Hematopoietic multipotent progenitor cell treated with erythropoietin and hydrocortisone succinate and interleukin-3 and kit ligand, for 6 days (in vitro differentiated cells): ENCODE data around the gene DYSF.

ENCODE experiments used
- DNase-seq: peaks from one replicate; pipeline ENCODE4 v3.0.0-alpha.2; 2015

Gene DYSF

GRCh38 chr2:71503837-71504236 is 50.5 kb downstream of the DYSF start:
- no peak for DNase-seq

DNA sequence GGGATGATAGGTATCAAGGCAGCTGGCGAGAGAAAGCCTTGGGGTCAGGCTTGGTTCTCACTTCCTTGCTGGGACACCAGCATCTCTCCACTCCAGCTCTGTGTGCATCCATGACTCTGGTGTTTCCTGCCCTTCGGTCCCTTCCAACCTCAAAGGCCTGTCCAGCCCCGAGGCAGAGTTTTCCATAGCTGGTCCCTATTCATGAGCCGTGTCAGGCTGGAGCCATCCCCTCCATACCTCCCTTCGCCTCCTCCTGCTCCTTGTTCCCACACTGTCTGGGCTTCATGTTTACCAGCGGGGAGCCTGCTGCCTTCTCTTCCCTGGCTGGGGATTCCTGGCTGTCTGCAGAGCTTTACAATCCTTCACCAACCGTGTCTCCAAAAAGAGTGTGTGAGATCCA is 51.2 kb downstream of the DYSF start:
- DNase-seq = no peak

GRCh38 chr2:71505086-71505769 is 51.9 kb downstream of the DYSF start:
- peak; percentile 49 for DNase-seq

- DNase-seq = no peak
These were observed 52.4 kb downstream of the DYSF start for GRCh38 chr2:71505770-71506140.

GRCh38 chr2:71506222-71507153 is 53.1 kb downstream of the DYSF start:
- DNase-seq = no peak

DNA sequence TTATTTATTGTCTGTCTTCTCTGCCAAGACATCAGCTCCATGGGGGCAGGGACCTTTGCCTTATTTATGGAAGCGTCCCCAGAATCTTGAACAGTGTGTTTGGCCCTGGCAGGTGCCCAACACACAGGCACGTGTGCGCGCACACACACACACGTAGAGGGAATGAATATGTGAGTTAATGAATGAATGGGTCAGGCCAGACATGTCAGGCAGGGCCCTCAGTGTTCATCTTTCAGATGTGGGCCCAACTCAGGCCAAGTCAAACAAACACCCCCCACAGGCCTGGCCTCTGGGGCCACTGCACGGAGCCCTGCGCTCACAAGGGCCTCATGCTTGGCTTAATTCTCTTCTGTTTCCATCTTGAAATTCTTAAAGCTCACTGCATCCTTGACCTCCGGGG is 54.1 kb downstream of the DYSF start:
- DNase-seq = no peak

GRCh38 chr2:71510196-71510807 is 56.9 kb downstream of the DYSF start:
- peak; percentile 80 for DNase-seq

GRCh38 chr2:71510938-71511337 is 57.6 kb downstream of the DYSF start:
- DNase-seq = no peak

DNA sequence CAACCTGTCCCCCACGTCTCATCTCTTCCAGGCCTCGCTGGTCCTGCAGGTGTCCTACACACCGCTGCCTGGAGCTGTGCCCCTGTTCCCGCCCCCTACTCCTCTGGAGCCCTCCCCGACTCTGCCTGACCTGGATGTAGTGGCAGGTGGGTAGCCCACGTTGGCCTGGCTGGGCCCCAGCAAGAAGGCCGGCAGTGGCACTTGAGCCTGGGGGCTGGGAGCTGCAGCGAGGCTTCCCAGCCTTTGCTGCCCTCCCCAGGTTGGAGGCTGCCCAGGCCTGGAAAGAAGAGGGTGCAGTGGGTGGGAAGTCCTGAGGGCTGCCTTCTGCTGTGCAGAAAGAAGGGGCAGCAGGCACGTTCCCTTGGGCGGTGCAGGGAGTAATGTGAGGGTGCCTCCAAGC is 58.4 kb downstream of the DYSF start:
- DNase-seq = no peak

DNA sequence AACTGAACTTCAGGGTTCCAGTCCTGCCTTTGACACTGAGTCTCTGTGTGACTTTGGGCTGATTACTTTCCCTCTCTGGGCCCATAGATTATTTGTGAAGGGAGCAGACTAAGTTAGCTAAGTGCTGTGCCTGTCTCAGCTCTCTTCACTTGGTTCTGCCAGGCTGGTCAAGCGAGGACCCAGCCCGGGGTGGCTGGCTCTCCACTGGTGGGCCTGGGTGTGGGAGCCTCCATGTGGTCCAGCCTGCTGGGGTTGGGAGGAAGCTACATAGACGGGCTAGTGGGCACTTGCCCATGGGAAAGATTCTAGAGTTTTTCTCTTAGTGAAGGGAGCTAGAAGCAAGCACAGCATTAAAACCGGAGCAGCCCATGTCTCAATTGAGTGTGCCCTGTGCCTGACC is 59.0 kb downstream of the DYSF start:
- DNase-seq = no peak

DNA sequence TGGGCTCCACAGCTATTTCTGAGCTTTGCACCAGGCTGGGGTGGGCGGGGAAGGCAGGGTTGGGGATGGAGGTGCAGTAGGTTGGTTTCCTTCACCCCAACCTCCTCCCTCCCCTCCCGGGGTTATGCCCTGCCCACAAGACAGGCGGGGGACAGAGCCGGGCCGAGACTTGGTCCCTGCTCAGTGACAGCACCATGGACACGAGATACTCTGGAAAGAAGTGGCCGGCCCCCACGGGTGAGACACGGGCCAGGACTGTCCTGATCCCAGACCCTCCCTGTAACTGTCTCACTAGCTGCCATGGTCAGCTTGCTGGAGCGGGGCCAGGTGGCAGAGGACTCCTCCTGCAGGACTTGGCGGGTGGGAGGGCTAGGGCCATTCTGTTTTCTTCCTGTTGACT is 59.7 kb downstream of the DYSF start:
- DNase-seq = no peak

GRCh38 chr2:71513721-71514120 is 60.4 kb downstream of the DYSF start:
- no peak for DNase-seq

GRCh38 chr2:71516253-71516888 is 63.0 kb downstream of the DYSF start:
- no peak for DNase-seq

DNA sequence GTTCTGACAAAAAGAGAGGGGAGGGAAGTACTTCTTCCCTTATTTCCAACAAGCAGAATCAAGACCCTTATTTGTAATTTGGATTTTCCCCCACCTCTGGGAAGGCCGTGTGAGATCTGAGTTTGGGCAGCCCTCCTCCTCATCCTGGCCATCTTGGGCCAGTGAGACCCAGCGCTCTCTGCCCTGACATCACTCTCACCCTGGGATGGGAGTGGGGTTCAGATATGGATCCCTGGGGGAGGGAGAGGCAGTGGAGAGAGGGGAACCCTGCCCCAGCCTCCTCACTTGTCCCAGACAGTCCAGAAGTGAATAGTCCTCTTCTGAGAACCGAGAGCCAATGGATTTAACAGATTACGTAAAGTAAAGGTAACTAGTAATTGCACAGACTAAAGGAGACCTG is 64.5 kb downstream of the DYSF start:
- no peak for DNase-seq

- no peak for DNase-seq
These were observed 68.1 kb downstream of the DYSF start for GRCh38 chr2:71521436-71521950.

GRCh38 chr2:71524476-71524875 is 71.1 kb downstream of the DYSF start:
- DNase-seq = no peak

GRCh38 chr2:71526141-71526540 is 72.8 kb downstream of the DYSF start:
- DNase-seq = no peak

- DNase-seq = no peak
These were observed 73.6 kb downstream of the DYSF start for GRCh38 chr2:71526975-71527374.

DNA sequence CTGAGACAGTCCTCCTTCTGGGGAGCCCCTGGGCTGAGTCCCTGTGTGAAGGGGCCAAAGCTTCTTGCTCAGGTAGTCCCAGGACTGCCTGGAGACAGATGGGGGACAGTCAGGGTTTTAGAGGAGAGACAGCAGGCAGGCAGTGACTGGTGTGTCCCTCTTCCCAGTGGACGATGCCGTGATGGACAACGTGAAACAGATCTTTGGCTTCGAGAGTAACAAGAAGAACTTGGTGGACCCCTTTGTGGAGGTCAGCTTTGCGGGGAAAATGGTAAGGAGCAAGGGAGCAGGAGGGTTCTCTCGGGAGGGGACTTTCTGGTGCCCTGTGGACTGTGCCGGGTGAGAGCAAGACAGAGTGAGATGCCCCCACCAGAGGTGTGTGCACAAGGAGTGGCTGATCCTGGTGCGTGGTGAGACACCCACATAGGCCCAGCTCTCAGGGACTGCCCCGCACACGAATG is 74.8 kb downstream of the DYSF start:
- DNase-seq = no peak

DNA sequence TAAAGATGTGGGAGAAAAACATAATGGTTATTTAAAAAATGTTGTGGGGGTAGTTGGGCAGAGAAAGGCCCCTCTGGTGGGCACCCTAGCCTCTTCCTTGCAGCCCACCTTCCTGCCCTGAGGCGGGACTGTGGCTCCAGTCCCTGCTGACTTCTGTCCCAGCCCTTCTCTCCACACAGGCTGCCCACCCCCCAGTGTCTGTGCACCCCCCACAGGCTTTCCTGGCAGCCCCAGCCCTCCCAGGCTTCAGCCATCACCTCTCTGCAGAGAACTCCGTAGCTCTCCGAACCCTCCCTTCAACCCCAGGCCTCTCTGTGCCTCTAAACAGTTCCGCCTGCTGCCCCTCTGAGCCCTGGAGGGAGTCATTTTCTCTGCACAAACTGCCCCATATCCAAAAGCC is 75.4 kb downstream of the DYSF start:
- DNase-seq = no peak

DNA sequence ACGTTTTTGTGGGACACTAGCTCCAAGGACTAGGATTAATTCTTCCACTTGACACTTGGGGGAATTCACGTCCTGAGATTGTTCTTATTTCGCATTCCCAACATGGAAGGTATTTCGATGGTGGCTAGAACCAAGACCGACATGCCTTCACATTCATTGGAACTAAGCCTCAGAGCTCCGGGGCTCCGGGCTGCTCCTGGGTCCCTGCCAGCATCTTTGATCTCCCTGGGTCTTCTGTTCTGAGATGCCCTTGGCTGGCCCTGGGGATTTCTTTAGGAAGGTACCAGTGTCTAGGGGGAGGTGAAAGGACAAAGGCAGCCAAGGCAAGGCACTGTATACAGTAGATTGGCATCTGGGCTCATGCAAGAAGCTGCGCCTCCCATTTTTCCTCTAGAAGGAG is 76.8 kb downstream of the DYSF start:
- no peak for DNase-seq

- DNase-seq = peak; percentile 78
These were observed 77.4 kb downstream of the DYSF start for GRCh38 chr2:71530641-71531332.
